Colonic mucosa (tissue), 4 donors: Measurements from ENCODE around the gene METTL24. TPM values are rescaled to one million over a fixed set of nuclear protein-coding genes. Genes with fewer than 3 reads are reported as not detected.

Experiments
- DNase-seq: peaks from one replicate; pipeline ENCODE4 v3.0.0-alpha.2; 2020
- H3K27ac ChIP-seq: fragments of 200-600 bp; one replicate; pipeline ENCODE4 v1.8.0; 2021
- H3K27me3 ChIP-seq: fragments of 200-600 bp; one replicate; pipeline ENCODE4 v1.8.0; 2021
- H3K36me3 ChIP-seq: fragments of 200-600 bp; one replicate; pipeline ENCODE4 v1.8.0; 2021
- H3K4me1 ChIP-seq: fragments of 200-600 bp; one replicate; pipeline ENCODE4 v1.8.0; 2021; ENCODE audit warnings: mild to moderate bottlenecking
- H3K4me3 ChIP-seq: fragments of 200-600 bp; one replicate; pipeline ENCODE4 v1.8.0; 2021
- H3K9ac ChIP-seq, 2 donors: one replicate each; pipeline ENCODE4 v1.7.0; 2013; ENCODE audit warnings: control low read depth in 2 of 2, low read depth in 2 of 2, low read length in 2 of 2
- H3K9me3 ChIP-seq: fragments of 200-600 bp; one replicate; pipeline ENCODE4 v1.8.0; 2021
- CTCF ChIP-seq: fragments of 200-600 bp; IDR thresholded peaks from one replicate; pipeline ENCODE4 v1.8.0; 2022; ENCODE audit warnings: antibody characterized with exemption, mild to moderate bottlenecking
- intact Hi-C: fragments of 100-400 bp; cut with DNase I; formaldehyde crosslinking; loops from one replicate; pipeline ENCODE4 v1.14.1; 2022
- total RNA-seq, 2 donors: library from RNA; stranded (reverse); fragmentation: NEBNext Ultra II Directional in 1 of 2; extraction: Animal tissue kit (Norgen Biotek cat#: 25700) in 1 of 2; gene quantifications; one replicate each; pipeline ENCODE4 v1.2.1, GENCODE V29; 2021
- donor health status: healthy.
- donor health status: DM: no; HTN: no; CAD: no.
- donor health status: DM: no; HTN: no; CAD: no.

Gene METTL24
- total RNA-seq, 2 donors from 2014 or later: 0.54 to 3.5 TPM

DNA sequence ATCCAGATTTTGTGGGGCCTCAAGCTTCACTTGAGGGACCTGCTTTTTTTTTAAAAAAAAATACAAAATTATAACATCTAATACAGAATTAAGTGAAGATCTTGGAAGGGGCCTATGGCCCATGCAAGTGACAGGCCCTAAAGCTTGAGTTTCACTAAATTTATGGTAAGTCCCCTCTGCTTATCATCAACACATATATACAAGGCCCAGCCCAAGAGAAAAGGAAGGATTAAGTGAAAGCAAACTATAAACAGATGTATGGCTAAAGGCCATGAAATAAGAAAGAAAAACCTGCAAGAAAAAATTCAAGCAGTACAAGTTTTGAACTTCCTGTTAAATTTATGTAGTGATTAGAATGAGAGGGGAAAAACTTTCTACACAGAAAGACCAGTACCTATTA is 91.2 kb downstream of the METTL24 start:
- intact Hi-C loops: no loop called here
- Histone ChIP-seq H3K4me1 (no peaks in the 10 kb centered on the region), H3K9ac (no peak overlapping the region), H3K27me3 (no peaks in the 10 kb centered on the region), H3K9me3 (no peaks in the 10 kb centered on the region), H3K36me3 (no peaks in the 10 kb centered on the region), H3K27ac (no peak overlapping the region), H3K4me3 (no peak overlapping the region)
- DNase-seq: no peak
- no peak for TF ChIP-seq CTCF

DNA sequence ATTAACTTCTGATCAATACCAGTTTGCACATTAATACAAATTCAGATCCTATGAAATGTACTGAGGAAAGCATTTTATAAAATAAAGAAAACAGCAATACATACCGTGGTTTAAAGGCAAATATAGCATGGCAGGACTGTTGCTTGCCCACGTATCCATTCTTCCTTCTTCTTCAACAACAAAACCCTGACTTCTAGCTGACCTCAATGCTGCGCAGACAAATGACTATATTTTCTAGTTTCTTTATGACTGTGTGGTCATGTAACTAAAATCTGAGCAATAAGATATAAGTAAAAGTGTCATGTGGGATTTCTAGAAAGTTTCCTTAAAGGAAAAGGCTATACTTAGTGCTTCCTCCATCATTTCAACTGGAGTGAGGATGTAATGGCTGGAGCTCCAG is 92.9 kb downstream of the METTL24 start:
- no peak for DNase-seq
- H3K9me3 ChIP-seq: no peaks in the 10 kb centered on the region
- H3K4me3 ChIP-seq: no peak overlapping the region
- intact Hi-C loops: no loop called here
- no peaks in the 10 kb centered on the region for H3K4me1 ChIP-seq
- H3K9ac ChIP-seq: no peak overlapping the region
- TF ChIP-seq CTCF: no peak
- no peaks in the 10 kb centered on the region for H3K36me3 ChIP-seq
- no peak overlapping the region for H3K27ac ChIP-seq
- H3K27me3 ChIP-seq: no peaks in the 10 kb centered on the region

DNA sequence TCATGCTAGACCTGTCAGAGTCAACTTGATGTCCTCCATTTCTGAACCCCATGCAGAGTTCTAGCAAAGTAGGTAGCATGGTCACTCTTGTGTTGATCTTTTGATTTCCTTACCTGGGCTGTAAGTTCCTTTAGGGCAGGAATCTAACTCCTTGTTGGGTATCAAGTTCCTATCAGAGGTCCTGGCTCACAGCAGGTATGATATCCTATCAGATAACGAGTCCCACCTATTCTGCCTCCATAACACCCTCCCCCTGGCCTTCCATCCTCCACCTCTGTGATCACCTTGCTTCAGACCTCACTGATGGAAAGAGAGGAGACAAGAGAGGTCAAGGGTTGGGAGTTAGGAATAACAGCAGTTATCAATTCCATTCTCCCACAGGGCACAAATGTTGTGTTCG is 101.8 kb downstream of the METTL24 start:
- Histone ChIP-seq H3K27ac (no peak overlapping the region), H3K27me3 (no peaks in the 10 kb centered on the region), H3K9me3 (no peaks in the 10 kb centered on the region), H3K9ac (no peak overlapping the region), H3K4me3 (no peak overlapping the region), H3K4me1 (no peaks in the 10 kb centered on the region), H3K36me3 (no peaks in the 10 kb centered on the region)
- DNase-seq: no peak
- no peak for TF ChIP-seq CTCF
- intact Hi-C loops: no loop called here

DNA sequence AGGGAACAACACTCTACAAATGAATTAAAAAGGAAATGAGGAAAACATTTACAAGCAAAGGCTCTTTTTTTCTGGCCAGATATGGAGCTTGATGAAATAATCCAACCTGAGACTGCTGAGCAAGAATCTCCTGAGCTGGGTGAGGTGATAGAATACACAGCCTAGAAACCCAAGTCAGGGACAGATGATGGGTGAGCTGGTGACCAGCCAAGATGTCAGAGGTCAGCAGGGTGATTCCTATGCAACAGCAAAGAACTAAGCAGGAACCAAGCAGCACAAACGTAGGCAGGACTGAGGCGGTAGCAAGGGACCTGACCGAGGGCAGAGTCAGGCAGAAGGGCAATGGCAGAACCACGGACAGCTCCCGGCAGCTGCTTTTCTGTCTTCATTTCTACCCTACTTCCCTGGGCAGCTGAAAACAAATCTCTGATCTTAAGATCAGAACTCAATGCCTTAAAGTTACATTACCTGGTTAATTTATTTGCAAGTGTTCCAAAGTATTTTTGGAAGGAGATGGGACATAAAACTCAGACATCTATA is 102.9 kb downstream of the METTL24 start:
- TF ChIP-seq CTCF: no peak
- intact Hi-C loops: no loop called here
- Histone ChIP-seq H3K27ac (no peak overlapping the region), H3K9me3 (no peaks in the 10 kb centered on the region), H3K9ac (no peak overlapping the region), H3K4me1 (no peaks in the 10 kb centered on the region), H3K27me3 (no peaks in the 10 kb centered on the region), H3K4me3 (no peak overlapping the region), H3K36me3 (no peaks in the 10 kb centered on the region)
- DNase-seq: no peak

DNA sequence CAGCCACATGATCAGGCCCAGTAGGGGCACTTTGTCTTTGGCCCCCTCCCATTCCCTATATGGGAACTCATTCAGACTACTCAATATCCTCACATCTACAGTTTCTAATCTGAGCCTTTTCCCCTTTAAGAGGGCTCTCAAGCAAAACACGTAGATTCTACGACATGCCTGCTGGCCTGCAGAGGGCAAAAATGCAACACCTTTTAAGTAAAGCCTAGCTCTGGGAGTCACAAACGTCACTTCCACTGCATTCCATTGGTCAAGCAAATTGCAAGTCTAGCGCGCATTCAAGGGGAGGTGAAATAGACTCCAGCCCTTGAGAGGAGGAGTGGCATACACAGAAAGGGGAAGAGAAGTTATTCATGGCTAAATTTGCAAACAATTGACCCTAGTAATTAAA is 107.3 kb downstream of the METTL24 start:
- no peak overlapping the region for H3K4me3 ChIP-seq
- TF ChIP-seq CTCF: no peak
- intact Hi-C loops: no loop called here
- DNase-seq: no peak
- H3K36me3 ChIP-seq: no peaks in the 10 kb centered on the region
- no peak overlapping the region for H3K27ac ChIP-seq
- no peaks in the 10 kb centered on the region for H3K27me3 ChIP-seq
- no peaks in the 10 kb centered on the region for H3K4me1 ChIP-seq
- H3K9ac ChIP-seq: no peak overlapping the region
- no peaks in the 10 kb centered on the region for H3K9me3 ChIP-seq
